HG03460 (cell line): ENCODE data around the gene ZNF473.
"Not testable (repeated sequence)": the region's sequence is repeated elsewhere in the genome, so short reads cannot be mapped to it uniquely, and the experiment has no call there.

ENCODE experiments used
- ATAC-seq: cut with Tn5 transposase; IDR thresholded peaks from one replicate; pipeline ENCODE4 v1.9.1; 2021; ENCODE audit not compliant: unreplicated experiment

Gene ZNF473

GRCh38 chr19:50047671-50048070, 21.9 kb downstream of the ZNF473 start:
- no peak for ATAC-seq

DNA sequence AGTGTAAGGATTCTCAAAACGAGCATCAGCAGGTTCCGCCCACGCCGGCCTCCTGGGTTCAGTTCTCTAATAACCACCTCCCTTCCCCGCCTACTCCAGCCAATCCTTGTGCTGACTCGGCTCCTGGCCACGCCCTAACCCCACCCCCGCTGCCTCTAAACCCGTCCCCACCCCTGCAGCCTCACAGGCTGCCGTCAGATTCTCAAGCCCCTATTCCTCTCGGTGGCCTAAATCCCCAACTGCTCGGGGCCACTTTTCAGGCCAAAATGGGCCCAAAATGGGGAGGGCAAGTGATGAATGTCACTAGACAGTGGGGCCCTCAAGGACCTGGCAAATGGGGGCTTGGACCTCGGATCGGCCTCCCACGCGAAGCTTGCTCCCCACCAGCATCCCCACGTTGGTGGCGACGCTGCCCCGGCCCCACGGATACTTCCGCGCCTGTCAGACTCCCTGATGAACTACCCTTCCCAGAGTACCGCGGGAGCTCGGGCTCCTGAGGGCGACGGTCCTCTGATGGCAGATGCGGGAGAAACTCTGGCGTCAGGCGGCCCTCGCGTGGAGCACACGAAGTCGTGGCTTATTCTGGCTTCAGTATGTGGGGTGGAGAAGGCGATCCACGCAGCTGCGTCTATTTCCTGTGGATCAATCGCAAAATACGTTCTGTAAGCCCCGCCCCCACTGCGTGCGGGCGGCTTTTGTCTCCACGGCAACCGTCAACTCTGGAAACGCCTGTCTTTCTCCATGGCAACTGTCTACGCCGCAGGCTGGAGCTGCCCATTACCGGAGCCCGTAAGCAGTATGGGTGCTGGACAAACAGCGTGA, 24.8 kb downstream of the ZNF473 start:
- no peak for ATAC-seq

- ATAC-seq, result not testable (repeated sequence)
These were observed 25.6 kb downstream of the ZNF473 start for GRCh38 chr19:50051228-50051895.

DNA sequence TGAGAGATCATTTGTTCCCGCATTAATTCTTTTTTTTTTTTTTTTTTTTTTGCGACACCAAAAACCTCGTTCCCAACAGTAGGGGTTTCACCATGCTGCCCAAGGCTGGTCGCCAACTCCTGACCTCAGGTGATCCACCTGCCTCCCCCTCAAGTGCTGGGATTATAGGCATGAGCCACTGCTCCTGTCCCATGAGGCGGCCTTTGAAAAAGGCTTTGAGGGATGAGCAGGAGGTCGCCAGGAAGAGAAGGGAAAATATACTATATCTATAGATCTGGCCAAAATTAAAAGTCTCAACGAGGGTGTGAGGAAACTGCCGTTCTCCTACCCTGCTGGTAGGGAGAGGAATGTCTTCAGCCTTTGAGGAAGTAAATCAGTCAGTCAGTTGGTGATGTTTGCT, 26.2 kb downstream of the ZNF473 start:
- ATAC-seq, result no peak

DNA sequence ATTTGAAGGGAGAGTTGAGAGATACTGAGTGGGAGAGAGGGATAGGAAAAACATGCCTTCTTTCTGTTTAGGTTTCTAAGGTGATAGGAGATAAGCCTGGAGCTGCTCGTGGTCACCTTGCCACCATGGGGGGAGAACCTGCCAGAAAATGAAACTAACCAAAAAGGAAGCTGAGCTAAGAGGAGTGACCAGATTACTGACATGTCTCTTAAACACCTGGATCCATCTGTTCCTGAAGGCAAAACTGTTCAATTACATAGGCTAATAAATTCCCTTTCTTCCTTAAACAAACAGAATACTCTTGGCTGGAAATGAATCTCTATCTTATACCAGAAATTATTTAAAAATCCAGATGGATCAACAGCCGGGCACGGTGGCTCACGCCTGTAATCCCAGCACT, 27.3 kb downstream of the ZNF473 start:
- ATAC-seq, result no peak

DNA sequence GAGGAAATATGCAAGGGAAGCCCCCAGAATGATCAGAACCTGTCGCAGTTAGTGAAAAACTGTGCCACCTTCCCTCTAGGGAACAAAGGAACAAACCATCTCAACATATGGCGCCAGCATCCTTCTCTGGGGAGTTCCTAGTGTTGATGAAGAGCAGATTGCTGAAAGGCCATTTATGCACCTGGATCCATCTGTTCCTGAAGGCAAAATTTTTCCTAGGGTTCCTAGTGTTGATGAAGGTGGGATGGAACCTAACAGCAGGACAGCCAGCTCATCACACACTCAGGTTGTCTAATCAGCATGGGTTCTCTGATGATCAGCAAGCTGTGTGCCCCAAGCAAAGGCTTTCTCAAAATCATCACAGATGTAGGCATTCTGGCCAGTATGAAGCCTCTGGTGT, 32.6 kb downstream of the ZNF473 start:
- ATAC-seq, result no peak

- no peak for ATAC-seq
These were observed 33.2 kb downstream of the ZNF473 start for GRCh38 chr19:50059045-50059444.

DNA sequence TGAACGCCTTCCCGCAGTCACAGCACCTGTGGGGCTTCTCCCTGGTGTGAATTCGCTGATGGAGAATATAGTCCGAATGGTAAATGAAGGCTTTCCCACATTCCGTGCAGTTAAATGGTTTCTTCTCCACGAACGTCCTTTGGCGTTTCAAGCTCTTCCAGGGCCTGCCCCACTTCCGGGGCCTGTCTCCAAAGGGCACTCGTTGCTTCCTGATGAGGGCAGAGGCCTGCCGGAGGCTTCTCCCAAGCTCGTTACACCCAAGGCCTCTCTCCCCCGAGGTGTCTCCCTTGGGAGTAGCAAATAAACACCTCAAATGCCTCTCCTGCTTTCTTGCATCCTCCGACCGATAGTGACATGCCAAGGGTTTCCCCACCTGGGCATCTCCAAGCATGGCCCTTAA, 34.3 kb downstream of the ZNF473 start:
- no peak for ATAC-seq

GRCh38 chr19:50061650-50062049, 35.8 kb downstream of the ZNF473 start:
- ATAC-seq, result no peak

- no peak for ATAC-seq
These were observed 40.1 kb downstream of the ZNF473 start for GRCh38 chr19:50065938-50066337.

DNA sequence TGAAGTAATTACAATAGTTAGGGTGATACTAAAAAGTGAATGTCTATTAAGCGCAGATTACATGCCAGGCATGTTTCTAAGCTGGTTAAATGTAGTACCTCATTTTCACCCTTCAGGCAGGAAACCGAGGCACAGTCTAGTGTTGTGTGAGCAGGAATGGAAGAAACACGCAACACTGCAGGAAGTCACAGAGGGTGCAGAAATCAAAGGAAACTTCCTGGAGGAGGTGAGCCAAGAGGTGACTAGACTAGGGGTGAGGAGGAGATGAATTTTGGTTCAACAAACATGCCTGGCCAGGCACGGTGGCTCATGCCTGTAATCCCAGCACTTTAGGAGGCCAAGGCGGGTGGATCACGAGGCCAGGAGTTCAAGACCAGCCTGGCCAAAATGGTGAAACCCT, 41.8 kb downstream of the ZNF473 start:
- ATAC-seq, result no peak

DNA sequence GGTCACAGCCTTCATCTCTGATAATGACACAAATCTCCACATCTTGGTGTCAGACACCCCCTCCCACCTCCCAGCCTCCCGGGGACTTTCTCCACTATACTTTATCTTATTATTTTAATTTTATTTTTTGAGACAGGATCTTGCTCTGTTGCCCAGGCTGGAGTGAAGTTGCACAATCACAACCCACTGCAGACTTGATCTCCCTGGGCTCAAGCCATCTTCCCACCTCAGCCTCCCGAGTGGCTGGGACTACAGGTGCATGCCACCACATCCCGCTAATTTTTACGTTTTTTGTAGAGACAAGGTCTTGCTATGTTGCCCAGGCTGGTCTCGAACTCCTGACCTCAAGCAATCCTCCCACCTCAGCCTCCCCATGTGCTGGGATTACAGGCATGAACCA, 42.6 kb downstream of the ZNF473 start:
- ATAC-seq, result not testable (repeated sequence)

GRCh38 chr19:50075076-50075475, 49.3 kb downstream of the ZNF473 start:
- ATAC-seq, result not testable (repeated sequence)

- ATAC-seq, result not testable (repeated sequence)
These were observed 50.0 kb downstream of the ZNF473 start for GRCh38 chr19:50075644-50076372.

- not testable (repeated sequence) for ATAC-seq
These were observed 51.0 kb downstream of the ZNF473 start for GRCh38 chr19:50076581-50077355.

GRCh38 chr19:50079014-50079413, 53.2 kb downstream of the ZNF473 start:
- ATAC-seq, result not testable (repeated sequence)

GRCh38 chr19:50084440-50084839, 58.6 kb downstream of the ZNF473 start:
- not testable (repeated sequence) for ATAC-seq

GRCh38 chr19:50087153-50087552, 61.3 kb downstream of the ZNF473 start:
- ATAC-seq, result not testable (repeated sequence)

GRCh38 chr19:50090706-50091105, 64.9 kb downstream of the ZNF473 start:
- ATAC-seq, result not testable (repeated sequence)

GRCh38 chr19:50091786-50092185, 66.0 kb downstream of the ZNF473 start:
- ATAC-seq, result not testable (repeated sequence)

- not testable (repeated sequence) for ATAC-seq
These were observed 66.8 kb downstream of the ZNF473 start for GRCh38 chr19:50092597-50092996.
